GM12874 (cell line): ENCODE results near the gene SUPT3H.

Source experiments
- CTCF ChIP-seq: IDR thresholded peaks from 2 replicates; pipeline ENCODE4 v1.5.1; 2011; ENCODE audit warnings: low read depth, mild to moderate bottlenecking, control low read depth, low read length, moderate library complexity; ENCODE audit not compliant: insufficient read depth

The SUPT3H gene

GRCh38 chr6:44780161-44780560 is 597.6 kb downstream of the SUPT3H start:
- no peak for TF ChIP-seq CTCF

- TF ChIP-seq CTCF = no peak
These were observed 598.5 kb downstream of the SUPT3H start for GRCh38 chr6:44779130-44779826.
